ENCODE results near the gene ASZ1. TPM values are rescaled to one million over a fixed set of nuclear protein-coding genes. Genes with fewer than 3 reads are reported as not detected.

Gene ASZ1
- total and polyA plus RNA-seq, 4 donors, result not detected

DNA sequence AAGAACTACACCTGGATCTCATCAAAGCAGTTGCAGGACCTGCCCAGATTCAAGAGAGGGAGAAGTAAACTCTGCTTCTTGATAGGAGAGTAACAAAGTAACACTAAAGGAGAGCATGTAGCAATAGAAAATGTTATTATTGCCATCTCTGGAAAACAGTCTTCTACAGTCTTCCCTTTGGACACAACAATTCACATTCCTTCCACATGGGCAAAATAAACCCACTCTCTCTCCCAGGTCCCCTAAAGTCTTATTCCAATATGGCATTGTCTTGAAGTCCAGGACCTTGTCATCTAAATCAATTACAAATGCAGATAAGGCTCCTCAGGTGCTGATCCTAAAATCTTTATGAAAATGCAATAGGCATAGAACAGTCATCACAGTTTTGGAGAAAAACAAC, 94.1 kb downstream of the ASZ1 start:
- intact Hi-C loops (cut with DNase I), result no loop called here
- DNase-seq, result no peak

DNA sequence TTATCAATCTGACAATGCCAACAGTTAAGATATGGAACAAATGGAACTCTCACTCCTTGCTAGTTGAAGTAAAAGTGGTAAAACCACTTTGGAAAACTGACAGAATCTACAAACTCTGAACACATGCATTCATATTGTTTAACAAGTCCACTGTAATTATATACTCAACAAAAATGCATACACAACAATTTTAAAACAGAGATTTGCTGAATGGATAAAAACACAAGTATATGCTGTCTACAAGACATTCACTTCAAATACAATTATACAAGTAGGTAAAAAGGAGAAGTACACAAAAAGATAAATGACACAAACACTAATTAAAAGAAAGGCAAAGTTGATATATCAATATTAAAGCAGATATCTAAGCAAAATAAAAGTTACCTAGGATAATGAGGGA, 95.3 kb downstream of the ASZ1 start:
- ATAC-seq (ENCODE audit: low FRiP score) (no peak), DNase-seq (no peak)
- no peak overlapping the region for H3K27ac ChIP-seq (ENCODE audit: low read depth in 1 of 2, low read length in 2 of 2)
- no peaks in the 10 kb centered on the region for H3K4me1 ChIP-seq (ENCODE audit: control insufficient read depth in 1 of 2, insufficient read depth in 2 of 2, low read length in 2 of 2)
- no peaks in the 10 kb centered on the region for H3K36me3 ChIP-seq (ENCODE audit: control insufficient read depth in 1 of 2, insufficient read depth in 2 of 2, low read length in 1 of 2)
- H3K9me3 ChIP-seq (ENCODE audit: control insufficient read depth, low read length), result no peaks in the 10 kb centered on the region
- intact Hi-C loops (cut with DNase I), result no loop called here
- H3K4me3 ChIP-seq (ENCODE audit: low read length in 2 of 2), result no peak overlapping the region
- H3K27me3 ChIP-seq (ENCODE audit: control insufficient read depth in 1 of 2, insufficient read depth in 2 of 2, low read length in 1 of 2), result no peaks in the 10 kb centered on the region

More for the DNA sequence above, 94.1 kb downstream of the ASZ1 start:
- no peak for ATAC-seq (ENCODE audit: low FRiP score)
- Histone ChIP-seq H3K4me1 (ENCODE audit: control insufficient read depth in 1 of 2, insufficient read depth in 2 of 2, low read length in 2 of 2) (no peaks in the 10 kb centered on the region), H3K27ac (ENCODE audit: low read depth in 1 of 2, low read length in 2 of 2) (no peak overlapping the region), H3K9me3 (ENCODE audit: control insufficient read depth, low read length) (no peaks in the 10 kb centered on the region), H3K4me3 (ENCODE audit: low read length in 2 of 2) (no peak overlapping the region), H3K36me3 (ENCODE audit: control insufficient read depth in 1 of 2, insufficient read depth in 2 of 2, low read length in 1 of 2) (no peaks in the 10 kb centered on the region), H3K27me3 (ENCODE audit: control insufficient read depth in 1 of 2, insufficient read depth in 2 of 2, low read length in 1 of 2) (no peaks in the 10 kb centered on the region)

DNA sequence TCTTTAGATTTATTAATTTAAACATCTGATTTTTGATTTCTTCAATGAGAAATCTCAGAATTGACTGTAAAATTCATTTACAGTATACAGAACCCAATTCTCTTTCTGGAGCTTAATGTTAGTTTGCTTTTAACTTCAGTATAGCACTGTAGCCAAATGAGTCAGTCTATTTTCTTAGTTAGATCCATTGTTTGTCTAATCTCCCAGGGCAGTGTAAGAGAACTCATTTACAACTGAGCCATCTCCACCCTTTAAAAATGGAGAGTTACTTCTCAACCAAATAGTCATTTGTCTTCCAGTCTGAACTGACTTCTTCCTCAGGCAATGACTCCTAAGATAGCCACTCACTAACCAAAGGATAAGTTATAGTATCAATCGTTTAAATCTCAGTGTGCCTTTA, 101.5 kb downstream of the ASZ1 start:
- Histone ChIP-seq H3K4me3 (ENCODE audit: low read length in 2 of 2) (no peak overlapping the region), H3K36me3 (ENCODE audit: control insufficient read depth in 1 of 2, insufficient read depth in 2 of 2, low read length in 1 of 2) (no peaks in the 10 kb centered on the region), H3K9me3 (ENCODE audit: control insufficient read depth, low read length) (peaks cover 2% of the 10 kb centered on the region), H3K27ac (ENCODE audit: low read depth in 1 of 2, low read length in 2 of 2) (no peak overlapping the region), H3K27me3 (ENCODE audit: control insufficient read depth in 1 of 2, insufficient read depth in 2 of 2, low read length in 1 of 2) (no peaks in the 10 kb centered on the region), H3K4me1 (ENCODE audit: control insufficient read depth in 1 of 2, insufficient read depth in 2 of 2, low read length in 2 of 2) (no peaks in the 10 kb centered on the region)
- intact Hi-C loops (cut with DNase I), result loop anchor here in 1 of 2 donors (10.0 kb wide), 1 partner anchor 111 kb away; no protein-coding TSS in a partner anchor
- ATAC-seq (ENCODE audit: low FRiP score) (no peak), DNase-seq (no peak)
- 57 to 66% methylated on average over 1 of the region's 1 CpG for WGBS, 2 donors

DNA sequence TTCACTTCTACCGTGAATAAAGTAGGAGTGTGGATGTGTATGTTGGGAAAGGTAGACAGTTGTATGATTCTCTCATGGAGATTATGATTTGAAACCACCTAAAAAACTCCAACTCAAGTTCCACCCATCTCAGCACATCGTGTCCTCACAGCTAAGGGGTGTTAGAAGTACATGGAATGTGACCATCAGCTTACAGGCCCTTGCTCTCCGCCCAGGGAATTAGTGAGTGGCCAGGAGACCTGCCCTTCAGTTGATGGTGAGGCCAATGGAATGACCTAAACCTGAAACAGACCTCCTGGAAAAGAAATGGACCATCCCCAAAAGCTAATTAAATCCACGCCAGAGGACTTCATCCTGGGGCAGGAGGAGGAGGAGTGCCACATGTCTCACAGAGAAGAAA, 102.3 kb downstream of the ASZ1 start:
- ATAC-seq (ENCODE audit: low FRiP score) (no peak), DNase-seq (no peak)
- WGBS, 2 donors, result 40 to 49% methylated on average over 4 of the region's 4 CpGs
- no peaks in the 10 kb centered on the region for H3K36me3 ChIP-seq (ENCODE audit: control insufficient read depth in 1 of 2, insufficient read depth in 2 of 2, low read length in 1 of 2)
- peaks cover 2% of the 10 kb centered on the region for H3K9me3 ChIP-seq (ENCODE audit: control insufficient read depth, low read length)
- no peaks in the 10 kb centered on the region for H3K27me3 ChIP-seq (ENCODE audit: control insufficient read depth in 1 of 2, insufficient read depth in 2 of 2, low read length in 1 of 2)
- intact Hi-C loops (cut with DNase I), result loop anchor here in 1 of 2 donors (10.0 kb wide), 1 partner anchor 110 kb away; no protein-coding TSS in a partner anchor
- H3K27ac ChIP-seq (ENCODE audit: low read depth in 1 of 2, low read length in 2 of 2), result no peak overlapping the region
- no peaks in the 10 kb centered on the region for H3K4me1 ChIP-seq (ENCODE audit: control insufficient read depth in 1 of 2, insufficient read depth in 2 of 2, low read length in 2 of 2)
- H3K4me3 ChIP-seq (ENCODE audit: low read length in 2 of 2), result peak overlapping the region in 1 of 2 donors; percentile 48

DNA sequence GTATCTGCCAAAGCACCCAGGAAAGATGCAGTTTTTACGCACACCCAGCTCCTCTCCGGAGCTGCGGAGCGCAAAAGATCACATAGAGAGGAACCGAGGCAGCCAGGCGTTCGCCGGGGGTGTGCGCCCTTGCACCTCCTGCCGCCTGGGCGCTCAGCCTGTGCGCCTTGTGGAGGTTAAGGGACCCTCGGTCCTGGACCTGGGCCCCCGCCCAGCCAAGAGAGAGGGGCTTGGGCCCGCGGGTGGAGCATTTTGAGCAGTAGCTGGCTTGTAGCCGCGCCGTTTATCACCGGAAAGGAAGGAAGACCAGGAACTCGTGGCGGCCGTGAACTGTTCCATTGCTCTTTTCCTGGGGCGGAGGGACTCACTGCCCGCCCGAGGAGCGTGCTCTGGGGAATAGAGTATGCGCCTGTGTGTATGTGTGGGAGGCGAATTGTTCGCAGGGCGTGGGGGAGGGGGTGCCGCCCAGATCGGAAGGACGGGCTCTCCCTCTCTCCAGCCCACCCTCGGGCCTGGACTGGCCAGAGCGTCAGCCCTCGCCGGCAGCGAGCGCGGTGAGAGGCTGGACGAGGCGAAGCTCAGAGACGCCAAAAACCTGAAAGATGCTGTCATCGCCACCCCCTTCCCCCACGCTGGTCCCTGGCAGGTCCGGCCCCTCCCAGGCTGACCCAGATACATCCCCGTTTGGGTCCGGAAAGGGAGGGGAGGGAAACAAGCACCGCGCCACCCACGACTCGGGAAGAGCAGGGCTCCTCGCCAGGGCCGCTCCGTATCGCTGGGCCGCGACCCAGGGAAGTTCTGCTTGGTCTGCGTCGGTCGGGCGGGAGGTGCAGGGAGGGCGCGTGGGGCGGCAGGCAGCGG, 103.2 kb downstream of the ASZ1 start:
- no peaks in the 10 kb centered on the region for H3K4me1 ChIP-seq (ENCODE audit: control insufficient read depth in 1 of 2, insufficient read depth in 2 of 2, low read length in 2 of 2)
- no peaks in the 10 kb centered on the region for H3K36me3 ChIP-seq (ENCODE audit: control insufficient read depth in 1 of 2, insufficient read depth in 2 of 2, low read length in 1 of 2)
- no peak overlapping the region for H3K27ac ChIP-seq (ENCODE audit: low read depth in 1 of 2, low read length in 2 of 2)
- intact Hi-C loops (cut with DNase I), result loop anchor here in 1 of 2 donors (10.0 kb wide), 1 partner anchor 109 kb away; no protein-coding TSS in a partner anchor
- H3K27me3 ChIP-seq (ENCODE audit: control insufficient read depth in 1 of 2, insufficient read depth in 2 of 2, low read length in 1 of 2), result no peaks in the 10 kb centered on the region
- H3K9me3 ChIP-seq (ENCODE audit: control insufficient read depth, low read length), result peaks cover 2% of the 10 kb centered on the region
- DNase-seq (peak; percentile 68 to 87), ATAC-seq (ENCODE audit: low FRiP score) (peak; percentile 81)
- 1% methylated on average over 46 to 67 of the region's 67 CpGs for WGBS, 2 donors
- H3K4me3 ChIP-seq (ENCODE audit: low read length in 2 of 2), result peak overlapping the region; percentile 48 to 52

DNA sequence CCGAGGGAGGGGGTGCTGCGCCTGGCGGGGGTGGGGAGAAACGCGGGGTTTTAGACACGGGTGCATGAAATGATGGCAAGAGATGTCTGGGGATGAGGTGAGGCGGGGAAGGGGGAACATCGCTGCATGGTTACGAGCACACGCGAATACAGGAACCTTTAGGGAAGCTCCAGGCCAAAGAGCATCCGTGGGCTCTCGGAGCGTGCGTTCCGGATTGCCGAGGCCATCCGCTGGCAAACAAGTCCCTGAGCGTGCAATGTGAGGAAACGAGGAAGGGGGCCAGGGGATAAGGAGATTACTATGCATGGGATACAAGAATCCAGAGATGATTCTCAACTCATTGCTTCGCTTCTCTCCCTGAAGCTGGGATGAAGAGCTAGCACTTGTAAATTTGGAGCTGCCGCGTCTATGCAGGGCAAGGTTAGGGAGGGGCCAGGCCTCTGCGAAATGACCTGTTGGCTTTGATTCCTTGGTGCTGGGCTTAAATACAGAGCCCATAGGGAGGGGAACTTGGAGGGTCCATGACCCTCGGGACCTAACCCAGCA, 103.9 kb downstream of the ASZ1 start:
- Histone ChIP-seq H3K4me3 (ENCODE audit: low read length in 2 of 2) (peak overlapping the region; percentile 48 to 52), H3K27me3 (ENCODE audit: control insufficient read depth in 1 of 2, insufficient read depth in 2 of 2, low read length in 1 of 2) (no peaks in the 10 kb centered on the region), H3K9me3 (ENCODE audit: control insufficient read depth, low read length) (peaks cover 2% of the 10 kb centered on the region), H3K27ac (ENCODE audit: low read depth in 1 of 2, low read length in 2 of 2) (no peak overlapping the region), H3K4me1 (ENCODE audit: control insufficient read depth in 1 of 2, insufficient read depth in 2 of 2, low read length in 2 of 2) (no peaks in the 10 kb centered on the region), H3K36me3 (ENCODE audit: control insufficient read depth in 1 of 2, insufficient read depth in 2 of 2, low read length in 1 of 2) (no peaks in the 10 kb centered on the region)
- DNase-seq, result no peak
- intact Hi-C loops (cut with DNase I), result loop anchor here in 1 of 2 donors (10.0 kb wide), 1 partner anchor 109 kb away; no protein-coding TSS in a partner anchor
- WGBS, 2 donors, result 1% methylated on average over 24 to 25 of the region's 25 CpGs
- no peak for ATAC-seq (ENCODE audit: low FRiP score)

DNA sequence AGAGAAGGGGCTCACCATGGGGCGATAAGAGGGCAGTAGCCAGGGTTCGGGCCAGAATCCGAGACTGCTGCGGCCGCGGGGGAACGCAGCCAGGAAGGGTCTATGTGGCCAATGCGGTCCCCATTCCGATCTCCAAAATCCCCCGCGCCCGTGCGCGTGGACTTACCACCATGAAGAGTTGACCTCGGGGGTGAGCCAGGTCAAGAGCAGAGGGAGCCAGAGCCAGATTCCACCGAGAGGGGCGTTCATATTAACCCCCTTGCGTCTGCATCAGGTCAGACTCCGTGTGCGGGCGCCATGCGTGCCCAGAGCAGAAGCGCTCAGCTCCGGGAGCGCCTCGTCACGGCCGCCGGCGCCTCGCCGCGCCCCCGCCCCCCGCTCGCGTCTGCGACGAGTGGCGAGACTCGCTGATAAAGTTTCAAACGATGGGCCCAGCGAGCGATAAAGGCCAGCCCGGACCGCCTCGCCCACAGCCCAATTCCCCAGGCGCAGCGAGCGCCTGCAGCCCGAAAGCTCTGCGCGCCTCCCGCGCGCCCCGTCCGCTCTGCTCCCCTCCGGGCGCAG, 104.5 kb downstream of the ASZ1 start, which contains the start of gene WNT2:
Gene WNT2, minus strand, starts transcription at position 318 of the 564 bp plus-strand sequence. Its CDS starts 69 bp downstream, at position 249.
- WGBS, 2 donors, result 1% methylated on average over 54 to 60 of the region's 60 CpGs
- ATAC-seq (ENCODE audit: low FRiP score) (no peak), DNase-seq (no peak)
- Histone ChIP-seq H3K27ac (ENCODE audit: low read depth in 1 of 2, low read length in 2 of 2) (no peak within 1 kb of the TSS), H3K36me3 (ENCODE audit: control insufficient read depth in 1 of 2, insufficient read depth in 2 of 2, low read length in 1 of 2) (no peaks in the 10 kb centered on the region), H3K4me3 (ENCODE audit: low read length in 2 of 2) (peak within 1 kb of the TSS; percentile 48 to 52), H3K4me1 (ENCODE audit: control insufficient read depth in 1 of 2, insufficient read depth in 2 of 2, low read length in 2 of 2) (no peaks in the 10 kb centered on the region), H3K27me3 (ENCODE audit: control insufficient read depth in 1 of 2, insufficient read depth in 2 of 2, low read length in 1 of 2) (no peaks in the 10 kb centered on the region), H3K9me3 (ENCODE audit: control insufficient read depth, low read length) (peaks cover 2% of the 10 kb centered on the region)
- intact Hi-C loops (cut with DNase I), result loop anchor here in 1 of 2 donors (10.0 kb wide), 1 partner anchor 108 kb away; no protein-coding TSS in a partner anchor

DNA sequence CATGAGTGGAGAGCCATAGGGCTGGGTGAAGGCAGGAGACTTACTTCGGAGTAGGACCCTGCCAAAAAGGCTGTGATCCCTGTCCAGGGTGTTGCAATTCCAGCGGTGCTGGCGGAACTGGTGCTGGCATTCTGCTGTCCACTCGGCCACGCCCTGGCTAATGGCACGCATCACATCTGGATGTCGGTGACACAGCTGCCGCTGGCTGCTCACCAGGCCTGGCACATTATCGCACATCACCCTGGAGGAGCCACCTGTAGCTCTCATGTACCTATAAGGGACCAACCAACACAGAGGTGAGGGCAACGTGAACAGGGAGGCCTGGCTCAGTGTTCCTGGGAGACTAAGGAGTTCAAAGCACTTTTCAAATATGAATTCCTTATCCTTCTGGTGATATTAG, 106.8 kb downstream of the ASZ1 start:
- no peaks in the 10 kb centered on the region for H3K4me1 ChIP-seq (ENCODE audit: control insufficient read depth in 1 of 2, insufficient read depth in 2 of 2, low read length in 2 of 2)
- ATAC-seq (ENCODE audit: low FRiP score), result no peak
- no peak for DNase-seq
- no peak overlapping the region for H3K4me3 ChIP-seq (ENCODE audit: low read length in 2 of 2)
- no peaks in the 10 kb centered on the region for H3K36me3 ChIP-seq (ENCODE audit: control insufficient read depth in 1 of 2, insufficient read depth in 2 of 2, low read length in 1 of 2)
- H3K27me3 ChIP-seq (ENCODE audit: control insufficient read depth in 1 of 2, insufficient read depth in 2 of 2, low read length in 1 of 2), result no peaks in the 10 kb centered on the region
- H3K27ac ChIP-seq (ENCODE audit: low read depth in 1 of 2, low read length in 2 of 2), result no peak overlapping the region
- WGBS, 2 donors, result 91 to 94% methylated on average over 10 of the region's 10 CpGs
- no peaks in the 10 kb centered on the region for H3K9me3 ChIP-seq (ENCODE audit: control insufficient read depth, low read length)
- intact Hi-C loops (cut with DNase I), result loop anchor here in 1 of 2 donors (10.0 kb wide), 1 partner anchor 106 kb away; no protein-coding TSS in a partner anchor
